ENCODE measurements around the gene DOC2B. TPM values are rescaled to one million over a fixed set of nuclear protein-coding genes. Genes with fewer than 3 reads are reported as not detected.

DOC2B gene
- total and polyA plus RNA-seq, 2 of the 13 experiments (the other 11 are each of a cell fraction or from before 2014, with no cell fraction given): 0.09 to 0.22 TPM

DNA sequence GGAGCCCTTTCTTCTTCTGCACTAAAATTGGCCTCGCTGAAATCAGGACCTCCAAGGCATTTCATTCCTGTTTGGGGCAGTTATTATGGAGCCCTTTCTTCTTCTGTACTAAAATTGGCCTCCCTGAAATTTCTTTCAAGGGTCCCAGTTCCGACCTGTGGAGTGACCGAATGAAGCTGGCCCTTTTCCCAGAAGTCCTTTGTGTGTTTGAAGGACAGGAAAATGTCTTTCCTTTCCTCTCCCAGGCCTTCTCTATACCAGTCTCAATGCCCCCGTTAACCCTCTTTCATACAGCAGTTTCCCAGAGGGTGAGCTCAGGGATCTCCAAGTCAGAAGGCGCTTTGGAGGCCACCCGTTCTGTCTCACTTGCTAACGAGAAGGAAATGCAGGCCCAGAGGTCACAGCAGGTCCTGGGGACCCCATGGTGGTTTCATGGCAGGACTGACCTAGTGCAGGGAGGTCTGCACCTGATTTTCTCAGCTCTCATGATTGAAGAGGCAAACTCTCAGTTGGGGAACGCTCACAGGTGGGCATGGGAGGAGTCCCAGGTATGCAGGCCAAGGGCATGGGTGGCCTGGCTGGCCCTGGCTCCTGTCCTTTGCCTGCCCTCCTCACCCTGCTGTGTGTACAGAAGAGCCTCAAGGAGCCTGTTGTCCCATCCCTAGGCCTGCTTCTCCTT, 37.1 kb upstream of the DOC2B start:
- Histone ChIP-seq H4K20me1 (ENCODE audit: insufficient read depth, low read length) (no peaks in the 10 kb centered on the region), H3K36me3 (replicated peaks in 1 of 2; ENCODE audit: control insufficient read depth in 1 of 2, insufficient read depth in 2 of 2, low read length in 2 of 2) (peaks cover 0 to 2% of the 10 kb centered on the region in 2 experiments; a peak in 2 of 5 replicates), H3K27ac (ENCODE audit: extremely low read length, insufficient read depth, low read length) (no peak overlapping the region), H3K9me3 (ENCODE audit: low read length) (no peaks in the 10 kb centered on the region), H3K4me2 (ENCODE audit: low read depth, low read length) (no peak overlapping the region), H3K27me3 (ENCODE audit: control insufficient read depth in 1 of 2, insufficient read depth in 2 of 2, low read length in 2 of 2) (no peaks in the 10 kb centered on the region), H3K9ac (ENCODE audit: insufficient read depth, low read depth, low read length) (no peak overlapping the region), H3K79me2 (ENCODE audit: insufficient read depth, low read length) (no peaks in the 10 kb centered on the region), H3K4me3 (replicated peaks in 1 of 3; ENCODE audit: insufficient read depth in 1 of 3, low read depth in 2 of 3, low read length in 3 of 3) (no peak overlapping the region), H3K4me1 (ENCODE audit: insufficient read depth, low read length) (no peaks in the 10 kb centered on the region), H2AFZ (ENCODE audit: low read length) (no peak overlapping the region)
- ATAC-seq (no peak), FAIRE-seq (no peak), DNase-seq (ENCODE audit: low spot score) (no peak)
- WGBS (ENCODE audit: low lambda C conversion rate): 87% methylated on average over 8 of the region's 8 CpGs
- intact Hi-C loops (cut with micrococcal nuclease; ENCODE audit: unreplicated experiment): no loop called here
- BruUV-seq (replicated peaks): no TSS peak
- in situ Hi-C loops (cut with HindIII; ENCODE audit: extremely low pct_ligation_motif_present, low pct_unique_long_range_greater_than_20kb): no loop called here
- POLR2A ChIA-PET: no interaction called here
- CTCF ChIA-PET (ENCODE audit: low intra/inter-chr PET ratio, low total read pairs): no interaction called here
- TF ChIP-seq, protein P1, sequence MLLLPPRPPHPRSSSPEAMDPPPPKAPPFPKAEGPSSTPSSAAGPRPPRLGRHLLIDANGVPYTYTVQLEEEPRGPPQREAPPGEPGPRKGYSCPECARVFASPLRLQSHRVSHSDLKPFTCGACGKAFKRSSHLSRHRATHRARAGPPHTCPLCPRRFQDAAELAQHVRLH (CRISPR knock-in tag; IDR thresholded peaks at IDR 0.05; ENCODE audit: borderline replicate concordance, low read depth): no peak
- no peak for TF ChIP-seq ZMYM4 (CRISPR knock-in tag; IDR thresholded peaks at IDR 0.05)
- TF ChIP-seq BRD4 (CRISPR knock-in tag; IDR thresholded peaks at IDR 0.05): no peak
- TF ChIP-seq, protein P2, sequence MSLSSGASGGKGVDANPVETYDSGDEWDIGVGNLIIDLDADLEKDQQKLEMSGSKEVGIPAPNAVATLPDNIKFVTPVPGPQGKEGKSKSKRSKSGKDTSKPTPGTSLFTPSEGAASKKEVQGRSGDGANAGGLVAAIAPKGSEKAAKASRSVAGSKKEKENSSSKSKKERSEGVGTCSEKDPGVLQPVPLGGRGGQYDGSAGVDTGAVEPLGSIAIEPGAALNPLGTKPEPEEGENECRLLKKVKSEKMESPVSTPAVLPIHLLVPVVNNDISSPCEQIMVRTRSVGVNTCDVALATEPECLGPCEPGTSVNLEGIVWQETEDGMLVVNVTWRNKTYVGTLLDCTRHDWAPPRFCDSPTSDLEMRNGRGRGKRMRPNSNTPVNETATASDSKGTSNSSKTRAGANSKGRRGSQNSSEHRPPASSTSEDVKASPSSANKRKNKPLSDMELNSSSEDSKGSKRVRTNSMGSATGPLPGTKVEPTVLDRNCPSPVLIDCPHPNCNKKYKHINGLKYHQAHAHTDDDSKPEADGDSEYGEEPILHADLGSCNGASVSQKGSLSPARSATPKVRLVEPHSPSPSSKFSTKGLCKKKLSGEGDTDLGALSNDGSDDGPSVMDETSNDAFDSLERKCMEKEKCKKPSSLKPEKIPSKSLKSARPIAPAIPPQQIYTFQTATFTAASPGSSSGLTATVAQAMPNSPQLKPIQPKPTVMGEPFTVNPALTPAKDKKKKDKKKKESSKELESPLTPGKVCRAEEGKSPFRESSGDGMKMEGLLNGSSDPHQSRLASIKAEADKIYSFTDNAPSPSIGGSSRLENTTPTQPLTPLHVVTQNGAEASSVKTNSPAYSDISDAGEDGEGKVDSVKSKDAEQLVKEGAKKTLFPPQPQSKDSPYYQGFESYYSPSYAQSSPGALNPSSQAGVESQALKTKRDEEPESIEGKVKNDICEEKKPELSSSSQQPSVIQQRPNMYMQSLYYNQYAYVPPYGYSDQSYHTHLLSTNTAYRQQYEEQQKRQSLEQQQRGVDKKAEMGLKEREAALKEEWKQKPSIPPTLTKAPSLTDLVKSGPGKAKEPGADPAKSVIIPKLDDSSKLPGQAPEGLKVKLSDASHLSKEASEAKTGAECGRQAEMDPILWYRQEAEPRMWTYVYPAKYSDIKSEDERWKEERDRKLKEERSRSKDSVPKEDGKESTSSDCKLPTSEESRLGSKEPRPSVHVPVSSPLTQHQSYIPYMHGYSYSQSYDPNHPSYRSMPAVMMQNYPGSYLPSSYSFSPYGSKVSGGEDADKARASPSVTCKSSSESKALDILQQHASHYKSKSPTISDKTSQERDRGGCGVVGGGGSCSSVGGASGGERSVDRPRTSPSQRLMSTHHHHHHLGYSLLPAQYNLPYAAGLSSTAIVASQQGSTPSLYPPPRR (CRISPR knock-in tag; IDR thresholded peaks at IDR 0.05; ENCODE audit: borderline replicate concordance): no peak
- no peak for TF ChIP-seq FOXP1 (IDR thresholded peaks at IDR 0.05)
- no peak for TF ChIP-seq FOXP1 (CRISPR knock-in tag; IDR thresholded peaks at IDR 0.05)
- no peak for TF ChIP-seq ZNF724P (CRISPR knock-in tag; IDR thresholded peaks at IDR 0.05; ENCODE audit: borderline replicate concordance)
- TF ChIP-seq HNF4A (CRISPR knock-in tag; IDR thresholded peaks at IDR 0.05): no peak
- no peak for TF ChIP-seq NONO (IDR thresholded peaks at IDR 0.05)
- TF ChIP-seq NONO (CRISPR knock-in tag; conservative IDR thresholded peaks at IDR 0.05): no peak
- TF ChIP-seq ZNF616 (CRISPR knock-in tag; IDR thresholded peaks at IDR 0.05; ENCODE audit: low read depth): no peak
- TF ChIP-seq ZNF256 (CRISPR knock-in tag; conservative IDR thresholded peaks at IDR 0.05): no peak
- TF ChIP-seq, protein P3, sequence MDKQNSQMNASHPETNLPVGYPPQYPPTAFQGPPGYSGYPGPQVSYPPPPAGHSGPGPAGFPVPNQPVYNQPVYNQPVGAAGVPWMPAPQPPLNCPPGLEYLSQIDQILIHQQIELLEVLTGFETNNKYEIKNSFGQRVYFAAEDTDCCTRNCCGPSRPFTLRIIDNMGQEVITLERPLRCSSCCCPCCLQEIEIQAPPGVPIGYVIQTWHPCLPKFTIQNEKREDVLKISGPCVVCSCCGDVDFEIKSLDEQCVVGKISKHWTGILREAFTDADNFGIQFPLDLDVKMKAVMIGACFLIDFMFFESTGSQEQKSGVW (CRISPR knock-in tag; IDR thresholded peaks at IDR 0.05; ENCODE audit: borderline replicate concordance): no peak
- TF ChIP-seq, protein P4, sequence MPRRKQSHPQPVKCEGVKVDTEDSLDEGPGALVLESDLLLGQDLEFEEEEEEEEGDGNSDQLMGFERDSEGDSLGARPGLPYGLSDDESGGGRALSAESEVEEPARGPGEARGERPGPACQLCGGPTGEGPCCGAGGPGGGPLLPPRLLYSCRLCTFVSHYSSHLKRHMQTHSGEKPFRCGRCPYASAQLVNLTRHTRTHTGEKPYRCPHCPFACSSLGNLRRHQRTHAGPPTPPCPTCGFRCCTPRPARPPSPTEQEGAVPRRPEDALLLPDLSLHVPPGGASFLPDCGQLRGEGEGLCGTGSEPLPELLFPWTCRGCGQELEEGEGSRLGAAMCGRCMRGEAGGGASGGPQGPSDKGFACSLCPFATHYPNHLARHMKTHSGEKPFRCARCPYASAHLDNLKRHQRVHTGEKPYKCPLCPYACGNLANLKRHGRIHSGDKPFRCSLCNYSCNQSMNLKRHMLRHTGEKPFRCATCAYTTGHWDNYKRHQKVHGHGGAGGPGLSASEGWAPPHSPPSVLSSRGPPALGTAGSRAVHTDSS (CRISPR knock-in tag; conservative IDR thresholded peaks at IDR 0.05): no peak
- TF ChIP-seq BHLHE40 (IDR thresholded peaks at IDR 0.05; ENCODE audit: low read length): no peak
- TF ChIP-seq MYC (CRISPR knock-in tag; IDR thresholded peaks at IDR 0.05; ENCODE audit: borderline replicate concordance): no peak

Measured in HepG2 (cell line).